ENCODE results near the gene WWTR1. TPM values are rescaled to one million over a fixed set of nuclear protein-coding genes. Genes with fewer than 3 reads are reported as not detected.

Gene WWTR1
- total and polyA plus RNA-seq, 8 donors, result 15.4 to 116 (median 61.4) TPM

- no peak overlapping the region for H3K4me3 ChIP-seq
- 74 to 91% (median 82%) methylated on average over 3 of the region's 3 CpGs for WGBS, 5 donors
- TF ChIP-seq POLR2A (IDR thresholded peaks at IDR 0.05), result no peak
- TF ChIP-seq, protein P1, sequence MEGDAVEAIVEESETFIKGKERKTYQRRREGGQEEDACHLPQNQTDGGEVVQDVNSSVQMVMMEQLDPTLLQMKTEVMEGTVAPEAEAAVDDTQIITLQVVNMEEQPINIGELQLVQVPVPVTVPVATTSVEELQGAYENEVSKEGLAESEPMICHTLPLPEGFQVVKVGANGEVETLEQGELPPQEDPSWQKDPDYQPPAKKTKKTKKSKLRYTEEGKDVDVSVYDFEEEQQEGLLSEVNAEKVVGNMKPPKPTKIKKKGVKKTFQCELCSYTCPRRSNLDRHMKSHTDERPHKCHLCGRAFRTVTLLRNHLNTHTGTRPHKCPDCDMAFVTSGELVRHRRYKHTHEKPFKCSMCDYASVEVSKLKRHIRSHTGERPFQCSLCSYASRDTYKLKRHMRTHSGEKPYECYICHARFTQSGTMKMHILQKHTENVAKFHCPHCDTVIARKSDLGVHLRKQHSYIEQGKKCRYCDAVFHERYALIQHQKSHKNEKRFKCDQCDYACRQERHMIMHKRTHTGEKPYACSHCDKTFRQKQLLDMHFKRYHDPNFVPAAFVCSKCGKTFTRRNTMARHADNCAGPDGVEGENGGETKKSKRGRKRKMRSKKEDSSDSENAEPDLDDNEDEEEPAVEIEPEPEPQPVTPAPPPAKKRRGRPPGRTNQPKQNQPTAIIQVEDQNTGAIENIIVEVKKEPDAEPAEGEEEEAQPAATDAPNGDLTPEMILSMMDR (IDR thresholded peaks at IDR 0.05), result no peak
- TF ChIP-seq EP300 (IDR thresholded peaks at IDR 0.05), result no peak
- TF ChIP-seq POLR2AphosphoS5 (IDR thresholded peaks at IDR 0.05), result no peak
- H3K4me1 ChIP-seq, result peaks cover 0 to 8% (median 3%) of the 10 kb centered on the region in 4 donors
- H3K36me3 ChIP-seq, result peaks cover 7 to 44% (median 41%) of the 10 kb centered on the region in 4 donors
- intact Hi-C loops (cut with DNase I; ENCODE audit: low total_unique reads), result no loop called here
- DNase-seq, result no peak
- no peaks in the 10 kb centered on the region for H3K27me3 ChIP-seq
- no peak overlapping the region for H3K27ac ChIP-seq
- no peaks in the 10 kb centered on the region for H3K9me3 ChIP-seq
These were observed 137.9 kb downstream of the WWTR1 start for GRCh38 chr3:149519912-149520311.

DNA sequence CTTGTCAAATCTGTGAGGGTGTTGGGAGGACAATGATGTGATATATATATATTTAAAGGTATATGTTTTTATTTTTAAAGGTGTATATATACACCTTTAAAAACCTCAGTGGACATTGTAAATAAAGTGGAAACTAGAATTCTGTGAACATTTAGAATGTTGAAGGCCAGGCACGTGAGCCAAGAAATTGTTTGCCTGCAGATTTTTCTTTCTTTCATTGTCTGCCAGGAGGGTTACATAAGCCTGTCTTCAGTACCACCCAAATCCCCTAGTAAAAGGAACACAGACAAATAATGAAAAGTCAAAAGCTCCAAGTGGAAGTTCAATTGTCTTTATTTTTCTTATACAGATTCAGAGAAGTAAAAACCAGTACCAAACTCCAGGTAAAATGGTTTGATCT is 140.9 kb downstream of the WWTR1 start:
- WGBS, 5 donors, result 18 to 39% (median 32%) methylated on average over 1 of the region's 1 CpG
- H3K4me1 ChIP-seq, result peaks cover 0 to 17% (median 7%) of the 10 kb centered on the region in 4 donors
- H3K9me3 ChIP-seq, result no peaks in the 10 kb centered on the region
- H3K27me3 ChIP-seq, result no peaks in the 10 kb centered on the region
- intact Hi-C loops (cut with DNase I; ENCODE audit: low total_unique reads), result no loop called here
- no peak for DNase-seq
- H3K4me3 ChIP-seq, result no peak overlapping the region
- TF ChIP-seq EP300 (IDR thresholded peaks at IDR 0.05), result no peak
- peaks cover 0 to 29% (median 24%) of the 10 kb centered on the region in 4 donors for H3K36me3 ChIP-seq
- H3K27ac ChIP-seq, result no peak overlapping the region

DNA sequence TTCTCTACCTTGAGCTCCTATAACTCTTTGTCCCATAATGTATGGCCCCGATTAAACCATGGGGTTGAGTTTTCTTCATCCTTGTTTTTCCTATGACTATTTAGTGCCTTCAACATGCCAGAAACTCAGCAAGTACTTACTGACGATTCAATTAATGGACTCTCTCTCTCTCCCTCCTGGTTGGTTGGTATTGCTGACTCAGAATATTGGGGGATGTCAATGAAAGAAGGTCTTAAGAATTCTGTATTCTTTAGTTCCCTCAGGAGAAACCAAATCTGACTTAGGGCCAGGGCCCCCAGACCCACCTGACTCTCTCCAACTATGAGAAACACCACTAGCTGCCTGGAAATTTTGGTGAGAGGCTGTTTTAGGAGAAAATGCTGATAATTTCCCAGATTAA is 142.6 kb downstream of the WWTR1 start:
- peaks cover 0 to 24% (median 9%) of the 10 kb centered on the region in 4 donors for H3K4me1 ChIP-seq
- DNase-seq, result no peak
- no peaks in the 10 kb centered on the region for H3K9me3 ChIP-seq
- intact Hi-C loops (cut with DNase I; ENCODE audit: low total_unique reads), result no loop called here
- no peak overlapping the region for H3K4me3 ChIP-seq
- H3K27me3 ChIP-seq, result no peaks in the 10 kb centered on the region
- 90 to 92% (median 91%) methylated on average over 2 of the region's 2 CpGs for WGBS, 5 donors
- TF ChIP-seq, protein P1 (IDR thresholded peaks at IDR 0.05), result no peak
- TF ChIP-seq POLR2AphosphoS5 (IDR thresholded peaks at IDR 0.05) (no peak), POLR2A (IDR thresholded peaks at IDR 0.05) (no peak), EP300 (IDR thresholded peaks at IDR 0.05) (no peak)
- peaks cover 0 to 19% (median 16%) of the 10 kb centered on the region in 4 donors for H3K36me3 ChIP-seq
- no peak overlapping the region for H3K27ac ChIP-seq

- no peak overlapping the region for H3K27ac ChIP-seq
- peaks cover 0 to 13% (median 8%) of the 10 kb centered on the region in 4 donors for H3K36me3 ChIP-seq
- intact Hi-C loops (cut with DNase I; ENCODE audit: low total_unique reads), result loop anchor here (5.0 kb wide), 1 partner anchor 203 kb away; no protein-coding TSS in a partner anchor
- H3K9me3 ChIP-seq, result no peaks in the 10 kb centered on the region
- no peak overlapping the region for H3K4me3 ChIP-seq
- peaks cover 0 to 28% (median 9%) of the 10 kb centered on the region in 4 donors for H3K4me1 ChIP-seq
- WGBS, 5 donors, result 84 to 93% (median 88%) methylated on average over 2 of the region's 2 CpGs
- H3K27me3 ChIP-seq, result no peaks in the 10 kb centered on the region
- DNase-seq, result no peak
- TF ChIP-seq, protein P1 (IDR thresholded peaks at IDR 0.05), result no peak
- TF ChIP-seq EP300 (IDR thresholded peaks at IDR 0.05) (no peak), POLR2AphosphoS5 (IDR thresholded peaks at IDR 0.05) (no peak), POLR2A (IDR thresholded peaks at IDR 0.05) (no peak)
These were observed 143.4 kb downstream of the WWTR1 start for GRCh38 chr3:149514471-149514870.

GRCh38 chr3:149512073-149512782 is 145.6 kb downstream of the WWTR1 start:
- peak; percentile 67 to 88 for DNase-seq
- Histone ChIP-seq H3K27ac (no peak overlapping the region), H3K4me1 (peaks cover 8 to 45% (median 18%) of the 10 kb centered on the region in 4 donors), H3K9me3 (no peaks in the 10 kb centered on the region), H3K27me3 (no peaks in the 10 kb centered on the region), H3K36me3 (no peaks in the 10 kb centered on the region), H3K4me3 (no peak overlapping the region)
- TF ChIP-seq POLR2AphosphoS5 (IDR thresholded peaks at IDR 0.05), result peak in 1 of 3 donors; percentile 19
- no peak for TF ChIP-seq EP300 (IDR thresholded peaks at IDR 0.05)
- TF ChIP-seq POLR2A (IDR thresholded peaks at IDR 0.05), result no peak
- TF ChIP-seq, protein P1 (IDR thresholded peaks at IDR 0.05), result peak in 5 of 7 experiments; percentile 41 to 79 (median 75)
- intact Hi-C loops (cut with DNase I; ENCODE audit: low total_unique reads), result loop anchor here (5.0 kb wide), 1 partner anchor 205 kb away; no protein-coding TSS in a partner anchor
- WGBS, 5 donors, result 11 to 14% (median 12%) methylated on average over 9 of the region's 9 CpGs
